GM19023 (cell line): ENCODE data around the gene MMEL1.

Experiments
- ATAC-seq: cut with Tn5 transposase; IDR thresholded peaks from one replicate; pipeline ENCODE4 v1.9.1; 2021; ENCODE audit warnings: mild to moderate bottlenecking, moderate library complexity; ENCODE audit not compliant: unreplicated experiment

Gene MMEL1

GRCh38 chr1:2605509-2606395, 27.1 kb downstream of the MMEL1 start:
- ATAC-seq: no peak

- no peak for ATAC-seq
Observed at GRCh38 chr1:2604844-2605508, 27.8 kb downstream of the MMEL1 start.

GRCh38 chr1:2604156-2604843, 28.5 kb downstream of the MMEL1 start:
- no peak for ATAC-seq

DNA sequence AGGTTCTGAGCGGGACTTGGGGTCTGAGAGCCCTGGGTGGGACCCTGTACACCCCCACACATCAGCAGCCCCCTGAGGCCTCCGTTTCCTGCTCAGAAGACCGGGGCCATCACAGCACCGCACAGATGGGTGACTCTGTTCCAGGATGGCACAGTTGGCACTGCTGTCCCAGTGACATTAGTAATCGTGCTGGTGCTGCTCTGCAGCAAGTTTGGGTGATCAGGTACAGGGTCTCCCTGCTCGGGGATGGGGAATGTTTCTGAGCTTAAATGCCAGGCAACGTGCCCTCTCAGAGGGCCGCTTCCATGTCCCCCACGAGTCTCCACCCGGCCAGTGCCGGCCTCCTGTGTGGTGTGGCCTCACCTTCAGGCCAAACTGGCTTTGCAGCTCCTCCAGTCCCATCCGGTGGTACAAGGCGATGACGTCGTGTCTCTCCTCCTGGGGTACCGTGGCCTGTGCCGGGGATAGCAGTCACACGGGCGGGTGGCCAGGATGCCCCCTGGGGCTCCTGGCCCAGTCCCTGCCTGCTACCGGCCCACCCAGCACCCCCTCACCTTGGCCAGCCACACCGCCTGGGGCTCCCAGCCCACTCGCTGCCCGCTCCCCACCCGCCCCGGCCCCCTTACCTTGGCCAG, 29.2 kb downstream of the MMEL1 start:
- no peak for ATAC-seq

DNA sequence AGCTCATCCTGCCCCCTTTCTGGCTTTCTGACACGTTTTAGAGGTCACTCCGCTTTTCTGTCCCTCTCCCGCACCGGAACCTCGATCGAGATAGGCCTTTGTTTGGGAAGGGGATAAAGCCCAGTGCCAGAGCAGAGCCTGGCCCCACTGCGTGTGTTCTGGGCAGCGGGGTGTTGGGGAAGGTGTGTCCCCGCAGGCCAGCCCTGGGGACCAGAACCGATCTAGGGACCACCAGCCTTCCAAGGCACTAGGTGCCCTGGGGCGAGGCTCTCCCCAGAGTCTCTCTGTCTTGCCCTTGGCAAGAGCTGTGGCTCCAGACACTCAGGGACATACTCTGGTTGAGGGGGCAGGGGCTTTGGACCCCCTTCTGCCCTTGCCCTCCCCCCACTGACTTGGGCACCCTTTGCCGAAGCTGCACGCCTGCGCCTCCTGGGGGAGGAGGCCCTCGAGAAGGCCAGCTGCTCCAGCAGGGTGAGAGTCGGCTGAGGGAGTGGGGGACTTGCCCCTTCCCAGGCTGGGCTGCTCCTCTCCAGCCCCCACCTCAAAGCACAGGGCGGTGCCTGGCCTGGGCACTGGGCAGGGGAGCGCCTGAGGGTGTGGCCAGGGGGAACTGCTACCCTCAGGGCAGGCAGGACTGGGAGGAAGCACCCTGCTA, 29.8 kb downstream of the MMEL1 start:
- ATAC-seq: no peak

GRCh38 chr1:2602311-2602835, 30.4 kb downstream of the MMEL1 start:
- no peak for ATAC-seq

- ATAC-seq: no peak
Observed at GRCh38 chr1:2601721-2602303, 31.0 kb downstream of the MMEL1 start.

GRCh38 chr1:2598329-2598931, 34.4 kb downstream of the MMEL1 start:
- ATAC-seq: no peak

GRCh38 chr1:2597441-2598328, 35.1 kb downstream of the MMEL1 start:
- ATAC-seq: no peak

GRCh38 chr1:2596530-2597333, 36.1 kb downstream of the MMEL1 start:
- ATAC-seq: no peak

- ATAC-seq: no peak
Observed at GRCh38 chr1:2595812-2596529, 36.8 kb downstream of the MMEL1 start.

GRCh38 chr1:2595261-2595811, 37.5 kb downstream of the MMEL1 start:
- no peak for ATAC-seq

GRCh38 chr1:2594641-2595131, 38.1 kb downstream of the MMEL1 start:
- ATAC-seq: no peak

GRCh38 chr1:2594001-2594640, 38.7 kb downstream of the MMEL1 start:
- ATAC-seq: no peak

GRCh38 chr1:2593251-2593878, 39.5 kb downstream of the MMEL1 start:
- ATAC-seq: no peak

GRCh38 chr1:2592672-2593071, 40.1 kb downstream of the MMEL1 start:
- no peak for ATAC-seq
